ENCODE data around the gene NCOR1. TPM values are rescaled to one million over a fixed set of nuclear protein-coding genes. Genes with fewer than 3 reads are reported as not detected.
A peak's percentile ranks its signal among the peaks of the same experiment; 100 is the strongest.

The NCOR1 gene
- total and polyA plus RNA-seq, 2 of the 8 experiments (the other 6 are each of a cell fraction or from before 2014, with no cell fraction given): 65.4 to 142 TPM

GRCh38 chr17:16026895-16027294, 188.4 kb downstream of the NCOR1 start:
- H2AK5ac ChIP-seq (ENCODE audit: low read depth, low read length): no peak overlapping the region
- H3K18ac ChIP-seq (ENCODE audit: extremely low read depth, low read length): no peak overlapping the region
- no peak overlapping the region for H2BK12ac ChIP-seq (ENCODE audit: low read depth, low read length)
- H2AFZ ChIP-seq (ENCODE audit: low read length): no peak overlapping the region
- H3K9me3 ChIP-seq (ENCODE audit: insufficient read depth in 2 of 2, low read depth in 1 of 2, low read length in 1 of 2): no peaks in the 10 kb centered on the region
- no peak for DNase-seq (ENCODE audit: low read depth in 1 of 2, low spot score in 2 of 2)
- H3K27ac ChIP-seq (ENCODE audit: low read depth, low read length): no peak overlapping the region
- no peaks in the 10 kb centered on the region; the same call in 1 of the 2 replicates for H3K79me1 ChIP-seq (ENCODE audit: low read depth, low read length)
- H3K79me2 ChIP-seq (ENCODE audit: control insufficient read depth in 1 of 2, insufficient read depth in 2 of 2, low read length in 2 of 2): peaks cover 0 to 6% of the 10 kb centered on the region in 2 experiments; a peak in 1 of 4 replicates
- no peak overlapping the region for H3K4me2 ChIP-seq (ENCODE audit: insufficient read depth in 1 of 2, low read depth in 2 of 2, low read length in 2 of 2)
- WGBS, 2 experiments (ENCODE audit: extremely low coverage in 1 of 2, insufficient coverage in 1 of 2, insufficient read length in 1 of 2, insufficient replicate concordance in 2 of 2, low coverage in 1 of 2, low lambda C conversion rate in 2 of 2, missing lambda C conversion rate in 1 of 2): 93% methylated on average over 5 of the region's 5 CpGs; no CpG with 5 or more reads in 1 of the 2 experiments
- no peaks in the 10 kb centered on the region for H3K4me1 ChIP-seq (replicated peaks in 1 of 4; ENCODE audit: control insufficient read depth in 3 of 4, insufficient read depth in 4 of 4, low read length in 3 of 4)
- H4K8ac ChIP-seq (ENCODE audit: extremely low read depth, insufficient read depth, low read length): no peak overlapping the region
- H2BK15ac ChIP-seq (ENCODE audit: low read length): no peak overlapping the region
- no peak overlapping the region for H3K4ac ChIP-seq (replicated peaks; ENCODE audit: insufficient read length, low read depth, low read length)
- no peak for TF ChIP-seq BACH1 (IDR thresholded peaks at IDR 0.05; ENCODE audit: low read length)
- peak in 1 of 2 experiments; percentile 31; a peak in 1 of 3 replicates for TF ChIP-seq POLR2A (IDR thresholded peaks at IDR 0.05; ENCODE audit: control extremely low read depth in 1 of 2, low read depth in 2 of 2, low read length in 2 of 2)
- no peak for TF ChIP-seq RNF2 (IDR thresholded peaks at IDR 0.05; ENCODE audit: borderline replicate concordance, low read depth, low read length, missing control alignments, poor library complexity, severe bottlenecking)
- TF ChIP-seq RFX5 (IDR thresholded peaks at IDR 0.05; ENCODE audit: borderline replicate concordance, low read depth, low read length): no peak
- H2BK5ac ChIP-seq (ENCODE audit: low read depth, low read length): no peak overlapping the region
- no peak overlapping the region for H3K23ac ChIP-seq (ENCODE audit: insufficient read length)
- FAIRE-seq: no peak
- no peaks in the 10 kb centered on the region for H3K27me3 ChIP-seq (replicated peaks in 1 of 4; ENCODE audit: control insufficient read depth in 3 of 4, extremely low read depth in 1 of 4, insufficient read depth in 3 of 4, low read length in 3 of 4)
- H3K23me2 ChIP-seq (ENCODE audit: low read depth, low read length): no peaks in the 10 kb centered on the region
- H3K14ac ChIP-seq (ENCODE audit: insufficient read length): no peak overlapping the region
- H4K5ac ChIP-seq (ENCODE audit: insufficient read length, low read depth, low read length): no peak overlapping the region
- H3K56ac ChIP-seq (replicated peaks; ENCODE audit: insufficient read length, low read depth, low read length): no peak overlapping the region
- H4K91ac ChIP-seq (replicated peaks; ENCODE audit: insufficient read length, low read length): no peak overlapping the region
- ChIA-PET CTCF (ENCODE audit: partially characterized antibody) (no interaction called here), POLR2A (ENCODE audit: partially characterized antibody) (interaction anchor here (0.6 to 2.2 kb wide), 4 partner anchors 9 to 139 kb away, joined by 3 to 5 read pairs (median 4); no protein-coding TSS in a partner anchor)
- H3K4me3 ChIP-seq (ENCODE audit: extremely low read depth in 1 of 4, insufficient read depth in 2 of 4, low read depth in 3 of 4, low read length in 4 of 4): no peak overlapping the region
- H2BK120ac ChIP-seq (replicated peaks; ENCODE audit: low read depth, low read length): no peak overlapping the region
- no peak overlapping the region for H3K9ac ChIP-seq (replicated peaks in 1 of 4; ENCODE audit: extremely low read depth in 1 of 4, low read depth in 3 of 4, low read length in 3 of 4)
- H4K20me1 ChIP-seq (replicated peaks in 1 of 2; ENCODE audit: control insufficient read depth in 1 of 2, insufficient read depth in 2 of 2, low read length in 2 of 2): peaks cover 5 to 8% of the 10 kb centered on the region in 2 experiments
- H2BK20ac ChIP-seq (ENCODE audit: low read length): no peak overlapping the region
- peaks cover 5 to 81% (median 52%) of the 10 kb centered on the region in 4 experiments for H3K36me3 ChIP-seq (ENCODE audit: control insufficient read depth in 2 of 4, insufficient read depth in 4 of 4, low read length in 3 of 4)
